ENCODE measurements around the gene KIR2DL3.
"Not testable (repeated sequence)": the region's sequence is repeated elsewhere in the genome, so short reads cannot be mapped to it uniquely, and the experiment has no call there.

Gene KIR2DL3

GRCh38 chr19:54738306-54738705, at the start of gene KIR2DL3:
TSS of gene KIR2DL3 (plus strand) at chr19:54738513. CDS start at chr19:54738546, 33 bp downstream.
- DNase-seq = not testable (repeated sequence)

DNA sequence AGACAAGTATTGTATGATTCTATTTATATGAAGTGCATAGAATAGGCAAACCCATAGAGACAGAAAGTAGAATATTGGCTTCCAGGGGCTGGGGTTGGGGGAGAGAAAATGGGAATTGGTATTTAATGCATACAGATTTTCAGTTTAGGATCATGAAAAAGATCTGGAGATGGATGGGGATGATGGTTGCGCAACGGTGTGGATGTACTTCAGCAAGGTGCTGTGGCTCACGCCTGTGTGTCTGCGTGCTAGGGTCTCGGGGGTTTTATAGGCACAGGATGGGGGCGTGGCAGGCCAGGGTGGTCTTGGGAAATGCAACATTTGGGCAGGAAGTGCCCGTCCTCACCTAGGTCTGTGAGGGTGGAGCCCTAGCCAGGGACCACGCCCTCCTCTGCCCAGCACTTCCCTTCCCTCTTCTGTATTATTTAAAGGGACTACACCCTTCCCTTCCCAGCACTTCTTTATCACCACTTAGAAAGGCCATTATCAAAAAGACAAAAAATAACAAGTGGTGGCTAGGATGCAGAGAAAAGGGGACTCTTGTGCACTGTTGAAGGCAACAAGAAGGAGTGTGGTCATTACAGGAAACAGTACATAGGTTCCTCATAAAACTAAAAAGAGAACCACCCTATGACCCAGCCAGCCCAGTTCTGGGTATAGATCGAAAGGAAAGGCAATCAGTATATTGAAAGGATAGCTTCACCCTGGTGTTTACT, 46.6 kb upstream of the KIR2DL3 start:
- no peak for DNase-seq

DNA sequence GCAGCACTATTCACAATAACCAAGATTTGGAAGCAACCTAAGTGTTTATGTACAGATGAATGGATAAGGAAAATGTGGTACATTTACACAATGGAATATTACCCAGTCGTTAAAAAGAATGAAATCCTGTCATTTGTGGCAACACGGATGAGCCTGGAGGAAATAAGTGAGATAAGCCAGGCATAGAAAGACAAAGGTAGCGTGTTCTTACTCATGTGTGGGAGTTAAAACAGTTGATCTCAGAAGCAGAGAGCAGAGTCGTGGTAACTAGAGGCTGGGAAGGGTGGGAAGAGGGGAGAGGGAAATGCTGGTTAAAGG, 46.1 kb upstream of the KIR2DL3 start:
- no peak for DNase-seq

DNA sequence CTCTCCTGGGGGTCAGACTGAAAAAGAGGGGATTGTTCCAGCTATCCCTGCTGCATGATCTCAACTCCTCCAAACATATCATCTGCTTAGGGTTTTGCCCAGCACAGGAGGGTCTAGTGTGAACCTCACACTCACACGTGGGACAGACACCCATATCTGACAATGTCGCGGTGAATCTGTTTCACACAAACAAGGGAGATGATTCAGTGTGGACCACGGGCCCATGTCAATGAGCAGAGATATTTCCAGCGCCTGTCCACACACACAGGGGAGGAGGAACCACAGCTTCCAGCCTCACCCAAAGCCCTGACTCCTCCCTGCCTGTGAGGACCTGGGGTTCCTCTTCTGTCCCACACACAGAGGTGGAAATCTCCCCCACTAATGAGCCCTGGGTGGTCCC, 43.7 kb upstream of the KIR2DL3 start:
- no peak for DNase-seq

GRCh38 chr19:54696117-54696548, 42.2 kb upstream of the KIR2DL3 start:
- DNase-seq = no peak

GRCh38 chr19:54696766-54697165, 41.5 kb upstream of the KIR2DL3 start:
- no peak for DNase-seq

DNA sequence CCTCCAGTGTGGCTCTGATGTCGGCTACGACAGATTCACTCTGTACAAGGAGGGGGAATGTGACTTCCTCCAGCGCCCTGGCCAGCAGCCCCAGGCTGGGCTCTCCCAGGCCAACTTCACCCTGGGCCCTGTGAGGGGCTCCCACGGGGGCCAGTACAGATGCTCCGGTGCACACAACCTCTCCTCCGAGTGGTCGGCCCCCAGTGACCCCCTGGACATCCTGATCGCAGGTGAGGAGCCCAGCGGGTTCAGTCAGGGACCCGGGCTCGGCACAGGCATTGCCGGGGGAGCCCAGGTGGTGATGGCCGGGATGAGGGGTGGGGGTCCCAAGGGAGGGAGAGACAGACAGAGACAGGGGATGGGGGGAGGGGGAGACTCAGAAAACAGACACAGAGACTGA, 40.6 kb upstream of the KIR2DL3 start:
- DNase-seq = not testable (repeated sequence)

DNA sequence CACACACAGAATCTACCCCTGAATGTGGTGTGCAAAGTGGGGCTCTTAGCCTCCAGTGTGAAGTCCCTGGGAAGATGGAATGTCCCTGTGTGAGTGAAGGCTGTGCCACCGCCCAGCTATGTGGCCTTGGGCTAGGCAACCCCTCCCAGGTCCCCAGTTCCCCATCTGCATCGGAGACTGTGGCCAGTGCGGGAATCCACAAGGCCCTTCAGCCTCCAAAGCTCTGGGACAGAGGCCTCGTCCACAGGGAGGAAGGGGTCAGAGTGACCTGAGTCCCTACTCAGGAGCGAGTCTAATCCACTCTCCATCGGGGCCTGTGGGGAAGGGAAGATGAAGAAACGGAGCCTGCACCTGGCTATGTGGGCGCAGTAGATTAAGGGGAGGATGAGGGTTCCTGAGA, 33.4 kb upstream of the KIR2DL3 start:
- DNase-seq = no peak

GRCh38 chr19:54707962-54708361, 30.4 kb upstream of the KIR2DL3 start:
- DNase-seq = no peak

GRCh38 chr19:54708781-54709180, 29.5 kb upstream of the KIR2DL3 start:
- DNase-seq = peak; percentile 81

GRCh38 chr19:54709212-54709948, 28.9 kb upstream of the KIR2DL3 start:
- DNase-seq = no peak

DNA sequence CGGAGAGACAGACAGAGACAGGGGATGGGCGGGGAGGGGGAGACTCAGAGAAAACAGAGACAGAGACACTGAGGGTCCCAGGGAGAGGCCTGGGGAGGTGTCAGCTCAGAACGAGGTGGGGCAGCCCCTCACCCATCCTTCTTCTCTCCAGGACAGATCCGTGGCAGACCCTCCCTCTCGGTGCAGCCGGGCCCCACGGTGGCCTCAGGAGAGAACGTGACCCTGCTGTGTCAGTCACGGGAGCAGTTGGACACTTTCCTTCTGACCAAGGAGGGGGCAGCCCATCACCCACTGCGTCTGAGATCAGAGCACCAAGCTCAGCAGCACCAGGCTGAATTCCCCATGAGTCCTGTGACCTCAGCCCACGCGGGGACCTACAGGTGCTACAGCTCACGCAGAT, 28.4 kb upstream of the KIR2DL3 start:
- DNase-seq = not testable (repeated sequence)

DNA sequence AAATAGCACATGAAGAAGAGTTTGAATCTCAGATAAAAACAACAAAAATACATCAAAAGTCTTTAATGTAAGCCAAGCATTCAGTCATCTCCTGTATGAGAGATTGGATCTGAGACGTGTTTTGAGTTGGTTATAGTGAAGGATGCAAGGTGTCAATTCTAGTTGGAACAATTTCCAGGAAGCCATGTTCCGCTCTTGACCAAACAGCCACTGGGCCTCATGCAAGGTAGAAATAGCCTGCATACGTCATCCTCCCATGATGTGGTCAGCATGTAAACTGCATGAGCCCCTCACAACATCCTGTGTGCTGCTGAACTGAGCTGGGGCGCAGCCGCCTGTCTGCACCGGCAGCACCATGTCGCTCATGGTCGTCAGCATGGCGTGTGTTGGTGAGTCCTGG, 14.2 kb upstream of the KIR2DL3 start, which contains the start of gene KIR3DL3:
Gene KIR3DL3 (plus strand): TSS at position 301 of the 400 bp plus-strand sequence. CDS start 55 bp downstream, at position 356.
- no peak for DNase-seq

- no peak for DNase-seq
Measured at GRCh38 chr19:54724644-54725043, 13.7 kb upstream of the KIR2DL3 start.

DNA sequence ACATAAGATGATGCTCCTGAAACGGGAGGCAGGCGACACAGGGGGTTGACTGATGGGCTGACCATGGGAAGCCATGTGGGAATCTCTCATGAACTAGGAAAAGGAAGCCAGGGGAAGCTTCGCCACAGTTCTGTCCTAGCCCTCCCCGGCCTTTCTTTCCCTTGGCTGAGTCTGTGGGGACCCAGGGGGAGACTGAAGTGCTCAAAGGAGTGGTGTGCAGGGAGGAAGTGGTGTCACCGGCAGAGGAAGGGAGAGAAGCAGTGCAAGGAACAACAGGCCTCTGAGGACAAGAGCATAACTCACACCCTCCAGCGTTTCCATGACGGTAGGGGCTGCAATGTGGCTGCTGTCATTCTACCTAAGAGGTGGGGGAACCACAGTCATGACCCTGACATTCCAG, 13.0 kb upstream of the KIR2DL3 start:
- no peak for DNase-seq

DNA sequence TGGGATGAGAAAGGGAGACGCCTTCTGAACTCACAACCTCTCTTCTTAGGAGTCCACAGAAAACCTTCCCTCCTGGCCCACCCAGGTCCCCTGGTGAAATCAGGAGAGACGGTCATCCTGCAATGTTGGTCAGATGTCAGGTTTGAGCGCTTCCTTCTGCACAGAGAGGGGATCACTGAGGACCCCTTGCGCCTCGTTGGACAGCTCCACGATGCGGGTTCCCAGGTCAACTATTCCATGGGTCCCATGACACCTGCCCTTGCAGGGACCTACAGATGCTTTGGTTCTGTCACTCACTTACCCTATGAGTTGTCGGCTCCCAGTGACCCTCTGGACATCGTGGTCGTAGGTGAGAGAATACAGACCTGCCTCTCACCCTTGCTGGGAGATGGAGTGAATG, 10.8 kb upstream of the KIR2DL3 start:
- DNase-seq = no peak

- no peak for DNase-seq
Measured at GRCh38 chr19:54728167-54728566, 10.1 kb upstream of the KIR2DL3 start.

DNA sequence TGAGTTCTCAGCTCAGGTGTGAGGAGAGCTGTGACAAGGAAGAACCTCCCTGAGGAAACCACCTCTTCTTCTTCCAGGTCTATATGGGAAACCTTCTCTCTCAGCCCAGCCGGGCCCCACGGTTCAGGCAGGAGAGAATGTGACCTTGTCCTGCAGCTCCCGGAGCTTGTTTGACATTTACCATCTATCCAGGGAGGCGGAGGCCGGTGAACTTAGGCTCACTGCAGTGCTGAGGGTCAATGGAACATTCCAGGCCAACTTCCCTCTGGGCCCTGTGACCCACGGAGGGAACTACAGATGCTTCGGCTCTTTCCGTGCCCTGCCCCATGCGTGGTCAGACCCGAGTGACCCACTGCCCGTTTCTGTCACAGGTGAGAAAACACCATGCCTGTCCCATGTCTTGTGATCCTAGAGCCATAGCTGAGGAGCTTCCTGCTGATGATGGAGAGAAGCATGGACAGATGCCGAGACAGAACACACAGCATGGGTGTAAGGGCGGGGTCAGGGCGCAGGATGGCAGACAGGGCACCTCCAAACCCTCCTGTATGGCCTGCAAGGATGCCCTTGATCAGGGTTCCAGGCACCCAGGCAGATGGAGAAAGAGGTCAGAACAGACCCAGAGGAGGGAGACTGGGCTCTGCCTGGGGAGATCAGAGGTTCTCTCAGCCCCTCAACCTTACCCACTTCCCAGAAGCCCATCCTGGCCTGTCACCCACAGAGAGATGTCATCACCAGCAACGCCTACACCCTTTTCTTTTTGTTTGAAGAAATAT, 8.7 kb upstream of the KIR2DL3 start:
- no peak for DNase-seq

- DNase-seq = no peak
Measured at GRCh38 chr19:54731191-54731590, 7.1 kb upstream of the KIR2DL3 start.

GRCh38 chr19:54738715-54739114, 402 bp downstream of the KIR2DL3 start:
- DNase-seq = no peak

GRCh38 chr19:54739587-54740497, 1.5 kb downstream of the KIR2DL3 start:
- no peak for DNase-seq

- DNase-seq = not testable (repeated sequence)
Measured at GRCh38 chr19:54741950-54742349, 3.6 kb downstream of the KIR2DL3 start.

DNA sequence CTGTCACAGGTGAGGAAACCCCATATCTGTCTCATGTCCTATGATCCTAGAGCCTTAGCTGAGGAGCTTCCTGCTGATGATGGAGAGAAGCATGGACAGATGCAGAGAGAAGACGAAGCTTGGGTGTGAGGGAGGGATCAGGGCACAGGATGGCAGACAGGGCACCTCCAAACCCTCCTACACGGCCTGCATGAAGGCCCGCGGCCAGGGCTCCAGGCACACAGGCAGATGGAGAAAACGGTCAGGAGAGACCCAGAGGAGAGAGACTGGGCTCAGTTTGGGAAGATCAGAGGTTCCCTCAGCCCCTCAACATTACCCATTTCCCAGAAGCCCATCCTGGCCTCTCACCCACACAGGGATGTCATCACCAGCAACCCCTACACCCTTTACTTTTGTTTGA, 5.8 kb downstream of the KIR2DL3 start:
- DNase-seq = not testable (repeated sequence)

Data from NCI-H1105 treated with DMSO at 0.1 percent for 48 hours (cell line).